Aorta (tissue), 5 donors: ENCODE data around the gene POLD4. TPM values are rescaled to one million over a fixed set of nuclear protein-coding genes. Genes with fewer than 3 reads are reported as not detected.

Experiments used
- ATAC-seq: fragments of 200-7000 bp; cut with Tn5 transposase; one replicate; pipeline ENCODE4 v1.9.1; 2022; ENCODE audit warnings: moderate library complexity; ENCODE audit not compliant: low FRiP score
- DNase-seq, 2 donors: peaks; one replicate each; pipeline ENCODE4 v3.0.0-alpha.2; 2020
- H3K27ac ChIP-seq, 2 donors: one replicate each; pipeline ENCODE4 v1.5.1; 2013; ENCODE audit warnings: low read length in 2 of 2, mild to moderate bottlenecking in 2 of 2, moderate library complexity in 2 of 2, control low read depth in 1 of 2, inconsistent platforms in 1 of 2, low read depth in 1 of 2
- H3K27me3 ChIP-seq, 2 donors: one replicate each; pipeline ENCODE4 v1.6.1; 2013; ENCODE audit warnings: control low read depth in 1 of 2, low read length in 1 of 2, mild to moderate bottlenecking in 1 of 2, moderate library complexity in 1 of 2; ENCODE audit not compliant: insufficient read depth in 2 of 2, control insufficient read depth in 1 of 2
- H3K36me3 ChIP-seq, 2 donors: one replicate each; pipeline ENCODE4 v1.6.1; 2013; ENCODE audit warnings: control low read depth in 1 of 2, low read length in 1 of 2, mild to moderate bottlenecking in 1 of 2; ENCODE audit not compliant: insufficient read depth in 2 of 2, control insufficient read depth in 1 of 2
- H3K4me1 ChIP-seq, 2 donors: one replicate each; pipeline ENCODE4 v1.6.1; 2013; ENCODE audit warnings: low read length in 2 of 2, control low read depth in 1 of 2, mild to moderate bottlenecking in 1 of 2, moderate library complexity in 1 of 2; ENCODE audit not compliant: insufficient read depth in 2 of 2, control insufficient read depth in 1 of 2
- H3K4me3 ChIP-seq, 2 donors: one replicate each; pipeline ENCODE4 v1.5.1; 2013; ENCODE audit warnings: low read length in 2 of 2, control low read depth in 1 of 2, mild to moderate bottlenecking in 1 of 2
- H3K9me3 ChIP-seq: one replicate; pipeline ENCODE4 v1.6.1; 2013; ENCODE audit warnings: mild to moderate bottlenecking, low read length; ENCODE audit not compliant: control insufficient read depth
- WGBS, 2 donors: extraction: QIAGEN DNeasy Blood & Tissue Kit; methylation state at CpG; one replicate each; pipeline ENCODE4 v1.1.7; 2013; 5-methylcytosine and 5-hydroxymethylcytosine counted together
- intact Hi-C, 2 donors: fragments of 100-400 bp; cut with DNase I; formaldehyde crosslinking; loops; one replicate each; pipeline versions ENCODE4 v1.14.2 to v1.15.0; 2022
- polyA plus RNA-seq, 2 donors: library from polyadenylated mRNA; stranded (reverse); fragments of 200-250 nt; gene quantifications; one replicate each; pipeline ENCODE4 v1.2.3, GENCODE V29; 2013
- total RNA-seq, 2 donors: library from RNA; stranded (reverse); fragmentation: NEBNext Ultra II Directional; extraction: Animal tissue kit (Norgen Biotek cat#: 25700); gene quantifications; one replicate each; pipeline ENCODE4 v1.2.1, GENCODE V29; 2021
- donor health status: healthy with polysubstance abuse.
- donor health status: Bipolar disorder and iron deficiency.
- donor health status: DM: no; HTN: no; CAD: no.
- donor health status: DM: no; HTN: no; CAD: no.
- donor health status: DM: yes; HTN: yes; CAD: no.

Gene POLD4
- total and polyA plus RNA-seq, 4 donors = 82.7 to 338 (median 130) TPM

GRCh38 chr11:67374571-67375281, 21.4 kb upstream of the POLD4 start:
- Histone ChIP-seq H3K27ac (peak overlapping the region; percentile 6 to 28), H3K4me1 (no peaks in the 10 kb centered on the region), H3K36me3 (no peaks in the 10 kb centered on the region), H3K9me3 (no peaks in the 10 kb centered on the region), H3K27me3 (no peaks in the 10 kb centered on the region), H3K4me3 (no peak overlapping the region)
- intact Hi-C loops = no loop called here
- DNase-seq = peak in 1 of 2 donors; percentile 52
- WGBS, 2 donors = 24 to 27% methylated on average over 9 of the region's 9 CpGs
- ATAC-seq = no peak

DNA sequence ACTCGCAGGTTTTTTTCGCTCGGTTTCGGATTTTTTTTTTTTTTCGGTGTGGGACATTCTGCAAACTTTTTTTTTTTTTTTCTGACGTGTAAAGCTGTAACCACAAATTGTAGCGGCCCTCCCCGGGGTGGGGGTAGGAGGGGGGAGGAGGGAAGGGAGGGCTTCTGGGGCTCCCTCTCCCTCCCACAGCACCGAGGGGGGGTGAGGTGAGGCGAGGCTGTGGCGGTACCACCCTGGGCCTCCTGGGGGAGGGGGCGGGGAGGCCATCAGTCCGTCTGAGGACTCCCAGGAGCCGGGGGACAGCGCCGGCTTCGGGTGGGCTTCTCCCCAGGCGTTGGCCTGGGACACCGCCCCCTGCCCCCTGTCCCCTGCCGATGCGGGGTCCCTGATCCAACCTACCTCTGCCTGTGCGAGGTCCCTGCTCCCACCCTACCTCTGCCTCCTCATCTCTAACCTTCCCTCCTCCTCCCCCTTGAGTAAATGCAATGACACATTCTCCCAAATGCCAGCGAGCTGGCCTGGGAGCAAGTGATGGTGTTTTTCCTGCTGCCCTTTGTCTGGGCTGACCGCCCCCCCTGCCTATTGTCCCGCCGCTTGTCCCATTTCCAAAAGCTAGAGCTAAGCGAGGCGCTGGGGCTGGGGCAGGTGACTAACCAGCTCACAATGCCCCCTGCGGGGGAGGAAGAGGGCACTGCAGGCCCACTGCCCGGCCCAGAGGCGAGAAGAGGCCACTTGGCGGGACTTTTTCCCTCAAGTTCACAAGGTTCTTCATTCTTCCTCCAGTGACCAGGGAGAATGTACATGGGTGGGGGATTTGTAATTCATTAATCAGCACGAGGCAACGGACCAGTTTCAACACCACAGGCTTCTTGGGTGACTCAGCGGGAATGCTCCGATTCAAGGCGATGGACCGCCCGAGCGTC, 20.6 kb upstream of the POLD4 start:
- 1% methylated on average over 31 to 40 of the region's 40 CpGs for WGBS, 2 donors
- H3K4me1 ChIP-seq = no peaks in the 10 kb centered on the region
- DNase-seq (peak; percentile 91 to 96), ATAC-seq (peak; percentile 76)
- H3K27me3 ChIP-seq = no peaks in the 10 kb centered on the region
- H3K27ac ChIP-seq = peak overlapping the region; percentile 15 to 84
- intact Hi-C loops = loop anchor here in 1 of 2 donors (2.0 kb wide), 1 partner anchor 19 kb away; no protein-coding TSS in a partner anchor
- peak overlapping the region; percentile 71 to 88 for H3K4me3 ChIP-seq
- H3K36me3 ChIP-seq = no peaks in the 10 kb centered on the region
- no peaks in the 10 kb centered on the region for H3K9me3 ChIP-seq

DNA sequence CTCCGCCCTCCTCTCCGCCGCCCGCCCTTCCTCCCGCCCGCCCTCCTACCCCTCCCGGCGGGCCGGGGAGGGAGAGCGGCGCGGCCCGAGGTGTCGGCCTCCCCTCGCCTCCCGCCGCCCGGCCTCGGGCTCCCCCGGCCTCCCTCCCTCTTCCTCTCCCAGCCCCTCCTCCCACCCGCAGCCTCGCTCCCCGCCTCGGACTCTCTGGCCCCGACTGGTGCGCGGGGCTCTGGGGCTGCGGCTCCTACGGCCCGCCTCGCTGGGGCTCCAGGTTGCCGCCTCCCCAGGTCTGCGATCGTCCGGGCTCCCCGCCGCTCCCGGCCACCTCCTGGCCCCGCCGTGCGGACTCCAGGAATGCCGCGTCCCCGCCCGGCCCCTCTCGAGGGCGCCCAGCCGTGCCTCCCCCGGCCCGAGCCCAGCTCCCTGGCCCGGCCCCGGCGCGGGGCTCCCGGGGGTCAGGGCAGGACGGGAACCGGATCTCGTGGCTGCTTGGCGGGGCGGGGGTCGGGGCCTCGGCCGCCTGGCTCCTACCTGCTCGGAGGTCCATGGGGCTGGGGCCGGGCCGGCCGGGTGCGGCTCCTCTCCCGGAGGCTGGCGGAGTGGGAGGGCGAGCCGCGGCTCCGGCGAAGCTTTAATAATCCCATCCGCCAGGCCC, 19.8 kb upstream of the POLD4 start, which contains the start of gene CLCF1:
CLCF1 (minus strand) TSS at position 606 of the 655 bp plus-strand sequence; CDS start at position 547, 59 bp downstream.
- Histone ChIP-seq H3K27me3 (no peaks in the 10 kb centered on the region), H3K4me1 (no peaks in the 10 kb centered on the region), H3K27ac (peak within 1 kb of the TSS; percentile 15 to 84), H3K4me3 (peak within 1 kb of the TSS; percentile 71 to 88), H3K36me3 (no peaks in the 10 kb centered on the region), H3K9me3 (no peaks in the 10 kb centered on the region)
- DNase-seq = peak; percentile 84 to 89
- intact Hi-C loops = loop anchor here in 1 of 2 donors (2.0 kb wide), 1 partner anchor 18 kb away; no protein-coding TSS in a partner anchor
- 0 to 1% methylated on average over 36 to 76 of the region's 76 CpGs for WGBS, 2 donors
- ATAC-seq = peak; percentile 71

- H3K4me1 ChIP-seq = no peaks in the 10 kb centered on the region
- DNase-seq = no peak
- H3K27me3 ChIP-seq = no peaks in the 10 kb centered on the region
- no peak for ATAC-seq
- peak overlapping the region in 1 of 2 donors; percentile 28 for H3K27ac ChIP-seq
- 0 to 1% methylated on average over 35 to 78 of the region's 78 CpGs for WGBS, 2 donors
- no peaks in the 10 kb centered on the region for H3K36me3 ChIP-seq
- H3K4me3 ChIP-seq = peak overlapping the region; percentile 71 to 88
- H3K9me3 ChIP-seq = no peaks in the 10 kb centered on the region
- intact Hi-C loops = loop anchor here in 1 of 2 donors (2.0 kb wide), 1 partner anchor 18 kb away; no protein-coding TSS in a partner anchor
Measured at GRCh38 chr11:67372321-67372992, 19.1 kb upstream of the POLD4 start.

DNA sequence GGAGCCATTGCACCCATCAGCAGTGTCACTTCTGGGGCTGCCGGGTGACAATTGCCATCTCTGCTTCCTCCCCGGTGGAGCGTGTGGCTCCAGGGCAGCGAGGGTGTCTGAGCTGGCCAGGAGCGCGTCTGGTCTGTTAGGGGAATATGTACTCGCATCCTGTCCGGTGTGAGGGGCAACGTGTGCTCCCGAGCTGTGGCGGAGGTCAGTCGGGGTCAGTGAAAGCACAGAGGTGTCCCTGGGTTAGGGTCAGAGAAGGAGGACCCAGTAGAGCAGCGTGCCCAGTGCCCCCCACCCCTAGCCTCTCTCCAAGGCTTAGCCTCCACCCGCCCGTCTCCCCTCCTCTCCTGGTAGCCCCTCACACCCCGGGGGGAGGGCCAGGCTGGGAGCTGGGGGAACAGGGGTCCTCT, 18.6 kb upstream of the POLD4 start:
- DNase-seq (no peak), ATAC-seq (no peak)
- WGBS, 2 donors = 10 to 11% methylated on average over 16 of the region's 16 CpGs
- intact Hi-C loops = loop anchor here in 1 of 2 donors (2.0 kb wide), 1 partner anchor 17 kb away; no protein-coding TSS in a partner anchor
- no peaks in the 10 kb centered on the region for H3K36me3 ChIP-seq
- no peaks in the 10 kb centered on the region for H3K9me3 ChIP-seq
- peak overlapping the region in 1 of 2 donors; percentile 16 for H3K27ac ChIP-seq
- peak overlapping the region in 1 of 2 donors; percentile 71 for H3K4me3 ChIP-seq
- no peaks in the 10 kb centered on the region for H3K4me1 ChIP-seq
- no peaks in the 10 kb centered on the region for H3K27me3 ChIP-seq

DNA sequence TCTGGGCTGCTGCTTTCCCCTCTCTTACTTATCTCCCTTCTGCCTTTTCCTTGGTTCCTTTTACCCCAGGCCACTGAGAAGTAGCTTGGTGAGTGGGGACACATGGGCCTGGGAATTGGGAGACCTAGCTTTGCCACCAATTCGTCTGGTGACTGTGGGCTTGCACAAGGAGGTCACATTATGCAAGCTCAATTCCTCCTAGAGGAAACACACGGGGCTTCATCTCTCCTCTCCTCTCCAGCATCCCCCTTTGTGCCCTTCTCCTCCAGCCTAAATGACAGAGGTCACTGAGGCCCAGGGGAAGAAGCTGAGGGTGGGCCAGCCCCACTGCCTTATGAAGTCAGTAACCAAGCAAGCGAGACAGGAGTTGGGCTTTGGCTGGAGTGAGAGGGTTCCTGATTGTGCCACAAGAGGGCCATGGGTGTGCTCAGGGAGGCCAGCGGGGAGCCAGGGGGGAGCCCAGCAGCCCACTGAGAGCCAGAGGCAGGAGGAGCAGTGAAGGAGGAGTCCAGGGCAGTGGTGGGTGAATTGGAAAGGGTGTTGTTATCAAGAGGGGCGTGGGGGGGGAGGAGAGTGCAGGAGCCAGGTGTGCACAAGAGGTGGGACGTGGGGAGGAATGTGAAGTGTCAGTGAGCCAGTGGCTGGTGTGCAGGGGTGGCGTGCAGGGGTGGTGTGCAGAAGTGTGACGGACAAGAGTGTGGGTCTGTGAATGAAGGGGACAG, 18.0 kb upstream of the POLD4 start:
- WGBS, 2 donors = 16 to 25% methylated on average over 8 of the region's 8 CpGs
- no peaks in the 10 kb centered on the region for H3K4me1 ChIP-seq

GRCh38 chr11:67370351-67371076, 17.2 kb upstream of the POLD4 start:
- no peaks in the 10 kb centered on the region for H3K4me1 ChIP-seq

More for the DNA sequence above, 18.0 kb upstream of the POLD4 start:
- no peak overlapping the region for H3K27ac ChIP-seq
- ATAC-seq (no peak), DNase-seq (no peak)
- H3K4me3 ChIP-seq = no peak overlapping the region
- H3K9me3 ChIP-seq = no peaks in the 10 kb centered on the region
- no peaks in the 10 kb centered on the region for H3K36me3 ChIP-seq
- intact Hi-C loops = no loop called here
- H3K27me3 ChIP-seq = no peaks in the 10 kb centered on the region

More at GRCh38 chr11:67370351-67371076, 17.2 kb upstream of the POLD4 start:
- Histone ChIP-seq H3K36me3 (no peaks in the 10 kb centered on the region), H3K9me3 (no peaks in the 10 kb centered on the region), H3K27ac (no peak overlapping the region), H3K27me3 (no peaks in the 10 kb centered on the region), H3K4me3 (no peak overlapping the region)
- no peak for ATAC-seq
- 70% methylated on average over 14 of the region's 14 CpGs for WGBS, 2 donors
- no peak for DNase-seq
- intact Hi-C loops = no loop called here
